IPS DF 6.9 (cell line): ENCODE results near the gene SPAST.
A peak's percentile ranks its signal among the peaks of the same experiment; 100 is the strongest.

Experiments
- DNase-seq: peaks from one replicate; pipeline ENCODE4 v3.0.0-alpha.2; 2013; ENCODE audit warnings: low read depth, low spot score
- H3K27ac ChIP-seq: one replicate; pipeline ENCODE4 v1.5.1; 2013; ENCODE audit warnings: low read length, control low read depth
- H3K27me3 ChIP-seq: 2 replicates; pipeline ENCODE4 v1.6.1; 2013; ENCODE audit warnings: mild to moderate bottlenecking, low read length; ENCODE audit not compliant: control insufficient read depth, insufficient read depth
- H3K36me3 ChIP-seq: 2 replicates; pipeline ENCODE4 v1.6.1; 2013; ENCODE audit warnings: low read length; ENCODE audit not compliant: control insufficient read depth, insufficient read depth
- H3K4me1 ChIP-seq: 2 replicates; pipeline ENCODE4 v1.6.1; 2013; ENCODE audit warnings: low read length; ENCODE audit not compliant: control insufficient read depth, insufficient read depth
- H3K4me3 ChIP-seq: 2 replicates; pipeline ENCODE4 v1.5.1; 2013; ENCODE audit warnings: mild to moderate bottlenecking, low read length
- H3K9me3 ChIP-seq: 2 replicates; pipeline ENCODE4 v1.6.1; 2013; ENCODE audit warnings: low read length, inconsistent platforms; ENCODE audit not compliant: control insufficient read depth, insufficient read depth
- WGBS: extraction: QIAGEN DNeasy Blood & Tissue Kit; methylation state at CpG from one replicate; pipeline ENCODE4 v1.1.7; 2013; ENCODE audit warnings: mixed read lengths, missing lambda C conversion rate; ENCODE audit not compliant: insufficient read length, insufficient coverage; 5-methylcytosine and 5-hydroxymethylcytosine counted together

The SPAST gene

DNA sequence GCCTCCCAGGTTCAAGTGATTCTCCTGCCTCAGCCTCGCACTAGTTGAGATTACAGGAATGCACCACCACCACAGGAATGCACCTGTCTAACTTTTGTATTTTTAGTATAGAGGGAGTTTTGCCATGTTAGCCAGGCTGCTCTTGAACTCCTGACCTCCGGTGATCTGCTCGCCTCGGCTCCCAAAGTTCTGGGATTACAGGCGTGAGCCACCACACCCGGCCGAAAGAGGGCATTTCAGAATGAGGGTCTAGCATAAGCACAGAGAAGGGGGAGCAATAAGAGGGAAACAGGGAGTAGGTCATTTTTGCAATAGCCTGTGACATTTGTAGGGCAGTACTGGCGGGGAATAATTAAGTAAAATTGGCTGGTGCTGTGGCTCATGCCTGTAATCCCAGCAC lies 1.9 kb upstream of the SPAST start:
- Histone ChIP-seq H3K9me3 (no peaks in the 10 kb centered on the region), H3K27ac (no peak overlapping the region), H3K4me1 (no peaks in the 10 kb centered on the region), H3K36me3 (no peaks in the 10 kb centered on the region), H3K4me3 (no peak overlapping the region), H3K27me3 (no peaks in the 10 kb centered on the region)
- DNase-seq: no peak
- no CpG with 5 or more reads among the region's 8 CpGs for WGBS

DNA sequence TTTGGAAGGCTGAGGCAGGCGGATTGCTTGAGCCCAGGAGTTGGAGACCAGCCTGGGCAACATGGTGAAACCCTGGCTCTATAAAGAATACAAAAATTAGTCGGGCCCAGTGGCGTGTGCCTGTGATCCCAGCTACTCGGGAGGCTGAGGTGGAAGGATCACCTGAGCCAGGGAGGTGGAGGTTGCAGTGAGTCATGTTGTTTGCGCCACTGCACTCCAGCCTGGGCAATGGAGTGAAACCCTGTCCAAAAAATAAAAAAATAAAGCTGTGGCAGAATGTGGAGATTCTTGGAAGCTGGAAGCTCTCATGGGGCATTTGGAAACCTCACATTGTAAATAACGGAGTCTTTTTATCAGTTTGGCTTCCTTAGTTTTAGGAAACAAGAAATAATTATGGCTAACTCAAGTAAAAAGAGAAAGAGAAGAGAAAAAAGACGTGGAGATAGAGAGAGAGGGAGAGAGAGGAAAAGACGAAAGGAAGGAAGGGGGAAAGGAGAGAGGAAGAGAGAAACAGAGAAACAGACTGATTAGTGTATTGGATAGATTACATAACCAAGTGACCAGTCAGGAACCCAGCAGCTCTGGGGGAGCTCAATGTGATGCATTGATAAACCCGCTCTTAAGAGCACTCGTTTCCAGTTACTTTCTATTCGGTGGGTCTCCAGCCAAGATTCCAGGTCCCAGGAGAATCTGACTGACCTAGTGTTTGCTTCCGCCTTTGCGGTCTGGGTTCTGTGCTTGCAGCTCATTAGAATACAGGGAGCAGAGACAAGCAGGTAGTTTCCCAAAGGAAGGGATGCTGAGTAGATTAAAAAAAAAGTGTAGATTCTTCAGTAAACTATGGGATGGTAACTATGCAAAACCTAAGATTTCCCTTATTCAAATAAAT lies 1.1 kb upstream of the SPAST start:
- DNase-seq: peak; percentile 18
- WGBS: 100% methylated on average over 2 of the region's 13 CpGs
- no peaks in the 10 kb centered on the region for H3K36me3 ChIP-seq
- no peak overlapping the region for H3K27ac ChIP-seq
- H3K4me3 ChIP-seq: no peak overlapping the region; the same call in 1 of the 2 replicates
- H3K9me3 ChIP-seq: no peaks in the 10 kb centered on the region
- no peaks in the 10 kb centered on the region for H3K4me1 ChIP-seq
- no peaks in the 10 kb centered on the region for H3K27me3 ChIP-seq

DNA sequence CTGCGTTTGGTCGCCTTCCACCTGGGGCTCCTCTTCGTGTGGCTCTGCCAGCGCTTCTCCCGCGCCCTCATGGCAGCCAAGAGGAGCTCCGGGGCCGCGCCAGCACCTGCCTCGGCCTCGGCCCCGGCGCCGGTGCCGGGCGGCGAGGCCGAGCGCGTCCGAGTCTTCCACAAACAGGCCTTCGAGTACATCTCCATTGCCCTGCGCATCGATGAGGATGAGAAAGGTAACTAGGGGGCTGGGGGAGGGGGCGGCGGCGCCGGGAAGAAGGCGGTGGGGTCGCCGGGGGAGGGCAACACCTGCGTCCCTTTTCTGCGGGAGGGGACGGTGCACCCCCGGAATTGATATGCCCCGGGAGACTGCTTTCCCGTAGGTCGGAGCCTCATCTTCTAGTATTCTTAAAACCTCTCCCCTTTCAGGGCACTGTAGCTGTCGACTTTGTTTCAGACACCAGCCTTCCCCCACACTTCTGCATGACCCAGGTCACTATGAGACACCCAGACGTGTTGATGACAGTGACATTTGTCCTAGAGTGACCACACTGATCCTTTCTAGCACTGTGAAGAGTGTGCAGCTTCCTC lies 755 bp downstream of the SPAST start:
- Histone ChIP-seq H3K36me3 (no peaks in the 10 kb centered on the region), H3K4me1 (no peaks in the 10 kb centered on the region), H3K27ac (no peak overlapping the region), H3K4me3 (peak overlapping the region; percentile 90), H3K27me3 (no peaks in the 10 kb centered on the region), H3K9me3 (no peaks in the 10 kb centered on the region)
- no CpG with 5 or more reads among the region's 40 CpGs for WGBS
- DNase-seq: no peak

DNA sequence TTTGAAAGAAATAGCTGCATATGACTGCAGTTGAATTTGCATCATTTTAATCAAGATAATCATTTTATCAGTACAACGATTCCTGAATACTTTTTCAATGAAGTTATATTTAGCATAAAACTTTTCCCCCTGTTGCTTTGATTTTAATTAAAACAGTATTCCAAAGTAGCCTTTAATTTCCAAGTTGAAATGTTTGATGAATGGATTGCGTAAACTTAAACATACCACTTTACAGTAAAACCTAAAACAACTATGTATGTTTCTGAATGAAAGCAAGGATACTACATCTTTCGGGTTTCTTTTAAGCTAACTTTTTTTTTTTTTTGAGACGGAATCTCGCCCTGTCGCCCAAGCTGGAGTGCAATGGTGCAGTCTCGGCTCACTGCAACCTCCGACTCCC lies 1.4 kb downstream of the SPAST start:
- H3K27ac ChIP-seq: no peak overlapping the region
- no peaks in the 10 kb centered on the region for H3K4me1 ChIP-seq
- WGBS: no CpG with 5 or more reads among the region's 8 CpGs
- peak overlapping the region; percentile 90; the same call in 1 of the 2 replicates for H3K4me3 ChIP-seq
- H3K9me3 ChIP-seq: no peaks in the 10 kb centered on the region
- DNase-seq: no peak
- H3K36me3 ChIP-seq: no peaks in the 10 kb centered on the region
- no peaks in the 10 kb centered on the region for H3K27me3 ChIP-seq

DNA sequence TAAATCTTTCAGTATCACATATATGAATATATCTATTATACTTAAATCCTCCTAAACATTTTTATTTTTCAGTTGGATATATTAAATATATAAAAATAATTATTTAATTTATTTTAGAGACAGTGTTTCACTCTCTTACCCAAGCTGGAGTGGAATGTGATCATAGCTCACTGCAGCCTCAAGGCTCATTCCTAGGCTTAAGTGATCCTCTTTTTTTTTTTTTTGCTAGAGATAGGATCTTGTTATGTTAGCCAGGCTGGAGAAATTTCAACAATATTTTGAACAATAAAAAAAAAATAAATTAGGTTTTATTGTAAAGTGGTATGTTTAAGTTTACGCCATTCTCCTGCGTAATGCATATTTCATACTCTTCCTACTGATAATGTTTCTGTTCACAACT lies 4.2 kb downstream of the SPAST start:
- H3K36me3 ChIP-seq: no peaks in the 10 kb centered on the region; the same call in 1 of the 2 replicates
- no peak for DNase-seq
- no CpG with 5 or more reads among the region's 2 CpGs for WGBS
- no peak overlapping the region for H3K4me3 ChIP-seq
- H3K27me3 ChIP-seq: no peaks in the 10 kb centered on the region
- no peak overlapping the region for H3K27ac ChIP-seq
- H3K9me3 ChIP-seq: no peaks in the 10 kb centered on the region
- H3K4me1 ChIP-seq: no peaks in the 10 kb centered on the region

DNA sequence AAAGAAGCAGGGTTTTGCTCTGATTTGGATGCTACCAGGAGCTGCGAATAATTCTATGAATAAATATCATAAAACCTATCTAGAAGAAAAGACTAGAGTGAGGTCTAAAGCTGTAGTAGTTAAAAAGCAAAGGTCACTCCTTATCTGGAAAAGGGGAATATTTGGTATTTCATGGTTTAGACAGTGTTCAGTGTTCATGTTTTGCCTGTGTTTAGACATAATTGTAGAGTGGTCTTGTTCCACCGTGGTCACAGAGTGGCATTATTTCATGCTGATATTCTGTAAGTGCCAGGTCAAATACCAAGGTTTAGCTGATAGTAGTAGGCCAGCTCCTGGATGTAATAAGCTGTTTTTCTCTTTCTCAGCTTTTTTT lies 10.8 kb downstream of the SPAST start:
- no CpG with 5 or more reads among the region's 2 CpGs for WGBS
- Histone ChIP-seq H3K27me3 (no peaks in the 10 kb centered on the region), H3K36me3 (no peaks in the 10 kb centered on the region; the same call in 1 of the 2 replicates), H3K9me3 (no peaks in the 10 kb centered on the region), H3K4me1 (no peaks in the 10 kb centered on the region), H3K4me3 (no peak overlapping the region), H3K27ac (no peak overlapping the region)
- no peak for DNase-seq

DNA sequence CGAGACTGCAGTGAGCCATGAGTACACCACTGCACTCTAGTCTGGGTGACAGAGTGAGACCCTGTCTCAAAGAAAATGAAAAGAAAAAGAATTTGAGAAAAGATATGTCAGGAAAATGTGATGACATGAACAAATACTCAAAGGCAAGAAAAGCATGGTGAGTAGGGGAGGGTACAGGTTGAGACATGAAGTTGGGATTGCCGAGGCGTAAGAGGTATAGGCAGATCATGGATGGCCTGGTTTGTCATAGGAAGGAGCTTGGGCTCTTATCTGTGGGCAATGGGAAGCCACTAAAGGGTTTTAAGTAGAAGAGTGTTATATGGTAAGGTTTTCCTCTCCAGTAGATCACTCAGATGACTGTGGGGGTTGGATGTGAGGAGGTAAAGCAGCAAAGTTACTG lies 32.3 kb downstream of the SPAST start:
- Histone ChIP-seq H3K4me1 (no peaks in the 10 kb centered on the region), H3K9me3 (no peaks in the 10 kb centered on the region), H3K27ac (no peak overlapping the region), H3K4me3 (no peak overlapping the region), H3K27me3 (no peaks in the 10 kb centered on the region), H3K36me3 (no peaks in the 10 kb centered on the region)
- WGBS: no CpG with 5 or more reads among the region's 3 CpGs
- no peak for DNase-seq

DNA sequence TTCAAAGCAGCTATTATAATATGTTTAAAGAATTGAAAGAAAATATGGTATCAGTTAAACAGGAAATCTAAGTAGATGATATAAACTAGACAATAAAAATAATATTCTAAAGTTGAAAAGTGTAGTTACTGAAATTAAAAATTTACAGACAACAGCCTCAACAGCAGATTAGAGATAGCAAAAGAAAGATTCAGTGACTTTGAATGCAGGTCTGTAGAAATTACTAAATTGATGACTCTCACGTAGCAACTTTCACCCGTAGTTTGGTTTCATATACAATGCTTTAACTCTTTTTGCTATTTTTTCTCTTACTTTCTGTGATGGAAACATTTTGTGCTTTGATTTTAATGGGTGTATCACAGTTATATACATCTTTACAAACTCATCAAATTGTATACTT lies 44.8 kb downstream of the SPAST start:
- Histone ChIP-seq H3K4me1 (no peaks in the 10 kb centered on the region), H3K27ac (no peak overlapping the region), H3K27me3 (no peaks in the 10 kb centered on the region), H3K36me3 (no peaks in the 10 kb centered on the region), H3K4me3 (no peak overlapping the region), H3K9me3 (no peaks in the 10 kb centered on the region)
- no peak for DNase-seq
- no CpG with 5 or more reads among the region's 2 CpGs for WGBS

DNA sequence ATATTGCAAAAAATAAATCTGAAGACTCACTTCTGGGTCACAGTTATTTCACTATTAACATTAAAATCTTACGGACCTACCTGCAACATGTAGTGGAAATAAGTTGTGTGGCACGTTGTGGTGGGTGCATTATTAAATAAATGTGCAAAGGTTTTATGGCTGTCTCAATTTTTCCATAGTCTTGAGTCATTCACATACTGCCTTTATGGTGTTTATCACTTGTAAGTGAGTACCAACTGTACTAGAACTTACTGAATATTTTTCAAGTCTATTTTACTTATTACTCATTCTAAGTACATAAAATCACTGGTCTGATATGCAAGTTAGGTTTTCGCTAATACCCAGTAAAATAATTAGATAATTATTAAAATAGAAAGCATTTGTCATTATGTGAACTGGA lies 54.7 kb downstream of the SPAST start:
- Histone ChIP-seq H3K4me3 (no peak overlapping the region), H3K36me3 (no peaks in the 10 kb centered on the region), H3K27ac (no peak overlapping the region), H3K27me3 (no peaks in the 10 kb centered on the region), H3K9me3 (no peaks in the 10 kb centered on the region), H3K4me1 (no peaks in the 10 kb centered on the region)
- DNase-seq: no peak
- WGBS: no CpG with 5 or more reads among the region's 3 CpGs

DNA sequence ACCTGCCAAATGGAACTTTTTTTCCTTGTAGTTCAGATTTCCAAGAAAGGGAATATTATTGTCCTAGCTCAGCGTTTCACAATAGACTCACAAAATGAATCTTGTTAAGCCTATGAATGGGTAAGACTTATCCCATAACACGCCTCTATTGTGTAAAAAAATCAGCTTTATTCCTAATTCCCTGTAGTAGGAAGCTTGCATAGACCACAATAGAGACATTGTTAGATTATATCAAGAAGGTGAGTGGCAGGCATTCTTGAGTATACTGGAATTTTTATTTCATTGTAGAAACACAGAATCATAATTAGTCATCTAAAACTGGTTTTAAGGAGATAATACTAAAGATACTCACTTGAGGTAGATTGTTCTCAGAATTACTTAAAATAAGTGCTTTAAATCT lies 55.8 kb downstream of the SPAST start:
- H3K4me1 ChIP-seq: no peaks in the 10 kb centered on the region
- no peaks in the 10 kb centered on the region for H3K36me3 ChIP-seq
- H3K27me3 ChIP-seq: no peaks in the 10 kb centered on the region
- no peaks in the 10 kb centered on the region for H3K9me3 ChIP-seq
- H3K4me3 ChIP-seq: no peak overlapping the region
- no CpG with 5 or more reads among the region's 2 CpGs for WGBS
- H3K27ac ChIP-seq: no peak overlapping the region
- no peak for DNase-seq

DNA sequence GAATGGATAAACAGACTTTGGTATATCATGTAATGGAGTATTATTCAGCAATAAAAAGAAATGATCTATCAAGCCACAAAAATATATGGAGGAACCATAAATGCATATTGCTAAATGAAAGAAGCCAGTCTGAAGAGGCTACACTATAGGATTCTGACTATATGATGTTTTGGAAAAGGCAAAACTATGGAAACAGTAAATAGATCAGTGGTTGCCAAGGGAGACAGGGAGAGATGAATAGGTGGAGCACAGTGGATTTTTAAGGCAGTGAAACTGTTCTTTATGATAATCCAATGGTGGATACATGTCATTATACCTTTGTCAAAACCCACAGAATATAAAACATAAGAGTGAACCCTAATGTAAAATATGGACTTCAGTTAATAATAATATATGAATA lies 61.3 kb downstream of the SPAST start:
- H3K27ac ChIP-seq: no peak overlapping the region
- no peak for DNase-seq
- H3K9me3 ChIP-seq: no peaks in the 10 kb centered on the region
- H3K4me3 ChIP-seq: no peak overlapping the region
- H3K36me3 ChIP-seq: no peaks in the 10 kb centered on the region
- H3K27me3 ChIP-seq: no peaks in the 10 kb centered on the region
- no peaks in the 10 kb centered on the region for H3K4me1 ChIP-seq
